Loucy (cell line): ENCODE data around the gene ABCA6.

Experiments
- H2AFZ ChIP-seq: fragments of 200-600 bp; sonication (generic); 2 replicates; pipeline ENCODE4 v1.6.0; 2016; ENCODE audit warnings: antibody characterized with exemption, mild to moderate bottlenecking, low read length, moderate library complexity
- H3F3A ChIP-seq: fragments of 200-600 bp; 2 replicates; pipeline ENCODE4 v1.6.0; 2016; ENCODE audit warnings: antibody characterized with exemption, low read depth, mild to moderate bottlenecking
- H3K27me3 ChIP-seq: fragments of 200-600 bp; sonication (generic); 2 replicates; pipeline ENCODE4 v1.6.1; 2014; ENCODE audit warnings: low read length, mild to moderate bottlenecking; ENCODE audit not compliant: insufficient read depth, poor library complexity, severe bottlenecking
- H3K36me3 ChIP-seq: fragments of 200-600 bp; sonication (generic); 2 replicates; pipeline ENCODE4 v1.6.1; 2016; ENCODE audit warnings: low read length; ENCODE audit not compliant: insufficient read depth
- H3K4me1 ChIP-seq: fragments of 200-600 bp; sonication (generic); 2 replicates; pipeline ENCODE4 v1.5.1; 2014; ENCODE audit warnings: low read length, mild to moderate bottlenecking; ENCODE audit not compliant: insufficient read depth, poor library complexity, severe bottlenecking
- H3K4me2 ChIP-seq: fragments of 200-600 bp; sonication (generic); 2 replicates; pipeline ENCODE4 v1.6.0; 2014; ENCODE audit warnings: antibody characterized with exemption, low read length, low read depth, mild to moderate bottlenecking; ENCODE audit not compliant: poor library complexity, severe bottlenecking
- H3K4me3 ChIP-seq: fragments of 200-600 bp; sonication (generic); 2 replicates; pipeline ENCODE4 v1.5.1; 2014; ENCODE audit warnings: low read length, mild to moderate bottlenecking, mixed read lengths; ENCODE audit not compliant: poor library complexity, severe bottlenecking
- H3K79me2 ChIP-seq: fragments of 200-600 bp; sonication (generic); 2 replicates; pipeline ENCODE4 v1.6.1; 2014; ENCODE audit warnings: low read length; ENCODE audit not compliant: insufficient read depth
- H3K9ac ChIP-seq: fragments of 200-600 bp; sonication (generic); 2 replicates; pipeline ENCODE4 v1.6.0; 2014; ENCODE audit warnings: mild to moderate bottlenecking, low read depth, low read length, moderate library complexity; ENCODE audit not compliant: poor library complexity, severe bottlenecking
- H3K9me2 ChIP-seq: fragments of 200-600 bp; sonication (generic); replicated peaks from 2 replicates; pipeline ENCODE4 v1.6.1; 2016; ENCODE audit warnings: low read depth, low read length, mixed read lengths
- H3K9me3 ChIP-seq: fragments of 200-600 bp; sonication (generic); 2 replicates; pipeline ENCODE4 v1.6.1; 2014; ENCODE audit warnings: mild to moderate bottlenecking, antibody characterized with exemption, low read length, low read depth; ENCODE audit not compliant: insufficient read depth
- H4K20me1 ChIP-seq: fragments of 200-600 bp; sonication (generic); 2 replicates; pipeline ENCODE4 v1.6.0; 2014; ENCODE audit warnings: antibody characterized with exemption, low read length, mild to moderate bottlenecking; ENCODE audit not compliant: insufficient read depth, poor library complexity, severe bottlenecking
- EZH2phosphoT487 ChIP-seq: fragments of 200-600 bp; IDR thresholded peaks from 2 replicates; pipeline ENCODE4 v1.6.1; 2018; ENCODE audit warnings: antibody characterized with exemption, mild to moderate bottlenecking, moderate library complexity, borderline replicate concordance
- TF ChIP-seq, protein P1 (sequence below): fragments of 200-600 bp; sonication (generic); conservative IDR thresholded peaks from 2 replicates; pipeline ENCODE4 v1.5.1; 2014; ENCODE audit warnings: mild to moderate bottlenecking, antibody characterized with exemption, low read length

ABCA6 gene

GRCh38 chr17:69142175-69142802, 594 bp upstream of the ABCA6 start:
- Histone ChIP-seq H3K4me3 (no peak overlapping the region), H3K9me2 (no peaks in the 10 kb centered on the region), H4K20me1 (no peaks in the 10 kb centered on the region), H3K9me3 (no peaks in the 10 kb centered on the region), H3K36me3 (no peaks in the 10 kb centered on the region), H3K4me2 (no peak overlapping the region), H3K9ac (no peak overlapping the region), H3K79me2 (no peaks in the 10 kb centered on the region), H3F3A (no peaks in the 10 kb centered on the region), H3K4me1 (no peaks in the 10 kb centered on the region), H3K27me3 (no peaks in the 10 kb centered on the region), H2AFZ (no peak overlapping the region)
- no peak for TF ChIP-seq EZH2phosphoT487
- TF ChIP-seq, protein P1, sequence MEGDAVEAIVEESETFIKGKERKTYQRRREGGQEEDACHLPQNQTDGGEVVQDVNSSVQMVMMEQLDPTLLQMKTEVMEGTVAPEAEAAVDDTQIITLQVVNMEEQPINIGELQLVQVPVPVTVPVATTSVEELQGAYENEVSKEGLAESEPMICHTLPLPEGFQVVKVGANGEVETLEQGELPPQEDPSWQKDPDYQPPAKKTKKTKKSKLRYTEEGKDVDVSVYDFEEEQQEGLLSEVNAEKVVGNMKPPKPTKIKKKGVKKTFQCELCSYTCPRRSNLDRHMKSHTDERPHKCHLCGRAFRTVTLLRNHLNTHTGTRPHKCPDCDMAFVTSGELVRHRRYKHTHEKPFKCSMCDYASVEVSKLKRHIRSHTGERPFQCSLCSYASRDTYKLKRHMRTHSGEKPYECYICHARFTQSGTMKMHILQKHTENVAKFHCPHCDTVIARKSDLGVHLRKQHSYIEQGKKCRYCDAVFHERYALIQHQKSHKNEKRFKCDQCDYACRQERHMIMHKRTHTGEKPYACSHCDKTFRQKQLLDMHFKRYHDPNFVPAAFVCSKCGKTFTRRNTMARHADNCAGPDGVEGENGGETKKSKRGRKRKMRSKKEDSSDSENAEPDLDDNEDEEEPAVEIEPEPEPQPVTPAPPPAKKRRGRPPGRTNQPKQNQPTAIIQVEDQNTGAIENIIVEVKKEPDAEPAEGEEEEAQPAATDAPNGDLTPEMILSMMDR = no peak

DNA sequence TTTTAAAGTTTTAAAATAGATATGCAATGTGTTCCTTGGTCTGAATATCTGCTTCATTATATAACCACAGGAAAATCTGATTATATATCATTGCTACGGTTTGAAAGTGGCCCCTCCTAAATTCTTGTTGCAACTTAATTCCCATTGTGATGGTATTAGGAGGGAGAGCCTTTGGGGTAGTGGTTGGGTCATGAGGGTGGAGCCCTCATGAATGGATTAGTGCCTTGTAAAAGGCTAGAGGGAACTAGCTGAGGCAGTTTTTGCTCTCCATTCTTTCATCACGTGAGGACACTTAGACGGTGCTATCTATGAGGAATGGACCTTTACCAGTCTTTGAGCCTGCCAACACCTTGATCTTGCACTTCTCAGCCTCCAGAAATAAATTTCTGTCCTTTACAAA, 7.6 kb downstream of the ABCA6 start:
- Histone ChIP-seq H3K4me2 (no peak overlapping the region), H3K9ac (no peak overlapping the region), H2AFZ (no peak overlapping the region), H3K36me3 (no peaks in the 10 kb centered on the region), H4K20me1 (no peaks in the 10 kb centered on the region), H3K4me3 (no peak overlapping the region), H3K9me2 (0 out of 2 replicates have a peak, but pooled peaks cover 3% of the 10 kb centered on the region), H3K9me3 (no peaks in the 10 kb centered on the region), H3K27me3 (no peaks in the 10 kb centered on the region), H3K79me2 (no peaks in the 10 kb centered on the region), H3F3A (no peaks in the 10 kb centered on the region), H3K4me1 (no peaks in the 10 kb centered on the region)
- TF ChIP-seq, protein P1 = no peak
- TF ChIP-seq EZH2phosphoT487 = no peak

GRCh38 chr17:69130627-69131296, 10.9 kb downstream of the ABCA6 start:
- Histone ChIP-seq H3K9ac (no peak overlapping the region), H3K27me3 (no peaks in the 10 kb centered on the region), H3K9me3 (no peaks in the 10 kb centered on the region), H2AFZ (no peak overlapping the region), H3K4me3 (no peak overlapping the region), H3F3A (no peaks in the 10 kb centered on the region), H3K9me2 (0 out of 2 replicates have a peak, but pooled peaks cover 3% of the 10 kb centered on the region), H3K4me1 (no peaks in the 10 kb centered on the region), H4K20me1 (no peaks in the 10 kb centered on the region), H3K36me3 (no peaks in the 10 kb centered on the region), H3K4me2 (no peak overlapping the region), H3K79me2 (no peaks in the 10 kb centered on the region)
- TF ChIP-seq EZH2phosphoT487 = no peak
- TF ChIP-seq, protein P1 = no peak
